K562 (cell line): ENCODE data around the gene KASH5. TPM values are rescaled to one million over a fixed set of nuclear protein-coding genes. Genes with fewer than 3 reads are reported as not detected.

Source experiments
- ATAC-seq: fragments of 200-7000 bp; cut with Tn5 transposase; 3 replicates; pipeline ENCODE4 v1.9.1; 2020; ENCODE audit warnings: moderate library complexity
- BruUV-seq: library from RNA; stranded (reverse); fragments of 400-500 nt; replicated peaks from 2 replicates; lab custom pipeline; 2021; lab: Mats Ljungman, UMichigan
- CTCF ChIA-PET: fragments of 300-600 bp; formaldehyde crosslinking; extraction: SDS; loops from one replicate; lab custom pipeline; 2021; ENCODE audit warnings: low intra/inter-chr PET ratio; lab: Yijun Ruan, JAX
- POLR2A ChIA-PET: fragments of 300-600, 350-650 bp; sonication (Branson Sonifier 250); formaldehyde crosslinking; extraction: SDS; loops from one replicate; lab custom pipeline; 2021; ENCODE audit warnings: antibody characterized with exemption, inconsistent platforms; lab: Yijun Ruan, JAX
- DNase-seq, 4 experiments: peaks; one replicate each; pipeline versions ENCODE4 v3.0.0 to v3.0.0-alpha.2; 2011 to 2018; ENCODE audit warnings: low spot score in 3 of 4, mixed read lengths in 3 of 4; ENCODE audit errors: extremely low read depth in 1 of 4
- FAIRE-seq: peaks from 2 replicates; lab custom pipeline; 2011; peaks lifted over from hg19 to GRCh38; lab: Jason Lieb, UNC
- H2AFZ ChIP-seq: 2 replicates; pipeline ENCODE4 v1.6.0; 2011; ENCODE audit warnings: low read depth, low read length, control low read depth, inconsistent platforms
- H3K27ac ChIP-seq: fragments of 200-600 bp; 3 replicates; pipeline ENCODE4 v1.8.0; 2011; ENCODE audit warnings: low read depth, mild to moderate bottlenecking, control low read depth, inconsistent platforms, low read length, moderate library complexity, mixed read lengths; ENCODE audit errors: extremely low read depth
- H3K27me3 ChIP-seq, 2 experiments: fragments of 300-600 bp in 1 of 2; 2 replicates in 1 of 2; 3 replicates in 1 of 2; pipeline versions ENCODE4 v1.6.0 to v1.8.0; 2011; ENCODE audit warnings: inconsistent platforms in 2 of 2, low read length in 2 of 2, mild to moderate bottlenecking in 1 of 2, mixed read lengths in 1 of 2, moderate library complexity in 1 of 2; ENCODE audit not compliant: control insufficient read depth in 2 of 2, insufficient read depth in 2 of 2
- H3K36me3 ChIP-seq: fragments of 300-600 bp; 3 replicates; pipeline ENCODE4 v1.8.0; 2011; ENCODE audit warnings: mild to moderate bottlenecking, low read length, inconsistent platforms; ENCODE audit not compliant: control insufficient read depth, insufficient read depth
- H3K4me1 ChIP-seq, 2 experiments: fragments of 200-600 bp in 1 of 2; replicated peaks in 1 of 2; 2 replicates in 1 of 2; 3 replicates in 1 of 2; pipeline versions ENCODE4 v1.5.1 to v1.8.0; 2011; ENCODE audit warnings: inconsistent platforms in 2 of 2, low read length in 2 of 2, mild to moderate bottlenecking in 1 of 2, mixed read lengths in 1 of 2, moderate library complexity in 1 of 2; ENCODE audit not compliant: control insufficient read depth in 2 of 2, insufficient read depth in 2 of 2
- H3K4me2 ChIP-seq: 2 replicates; pipeline ENCODE4 v1.6.1; 2011; ENCODE audit warnings: low read length, control low read depth, inconsistent platforms, mixed read lengths; ENCODE audit not compliant: insufficient read depth
- H3K4me3 ChIP-seq: fragments of 200-600 bp; sonication (generic), shearing (Covaris generic); 2 replicates; pipeline ENCODE4 v1.5.1; 2016; ENCODE audit warnings: control low read depth, inconsistent platforms
- H3K79me2 ChIP-seq: fragments of 200-600 bp; 3 replicates; pipeline ENCODE4 v1.8.0; 2011; ENCODE audit warnings: low read length, inconsistent platforms; ENCODE audit not compliant: control insufficient read depth, insufficient read depth
- H3K9ac ChIP-seq, 2 experiments: 2 replicates each; pipeline versions ENCODE4 v1.6.0 to v1.6.1; 2011; ENCODE audit warnings: low read depth in 2 of 2, low read length in 2 of 2, control low read depth in 1 of 2, inconsistent platforms in 1 of 2, mild to moderate bottlenecking in 1 of 2, mixed read lengths in 1 of 2; ENCODE audit not compliant: insufficient read depth in 1 of 2
- H3K9me1 ChIP-seq: one replicate; pipeline ENCODE4 v1.6.0; 2011; ENCODE audit warnings: inconsistent platforms, mild to moderate bottlenecking, low read length, moderate library complexity; ENCODE audit not compliant: control insufficient read depth, insufficient read depth
- H3K9me3 ChIP-seq: replicated peaks from 2 replicates; pipeline ENCODE4 v1.5.1; 2011; ENCODE audit warnings: low read depth, low read length, inconsistent platforms; ENCODE audit not compliant: control insufficient read depth, insufficient read depth
- H4K20me1 ChIP-seq: replicated peaks from 2 replicates; pipeline ENCODE4 v1.6.1; 2011; ENCODE audit warnings: low read length, inconsistent platforms, mixed read lengths; ENCODE audit not compliant: control insufficient read depth, insufficient read depth
- AFF4 ChIP-seq: sonication (generic); formaldehyde crosslinking; IDR thresholded peaks from 2 replicates; pipeline ENCODE4 v1.8.0; 2023; ENCODE audit warnings: mild to moderate bottlenecking, missing genetic modification reagents
- DIDO1 ChIP-seq: fragments of 450-650 bp; IDR thresholded peaks from 2 replicates; pipeline ENCODE4 v1.6.1; 2016; ENCODE audit warnings: low read depth, missing biosample characterization, missing genetic modification characterization
- ERF ChIP-seq: fragments of 450-650 bp; formaldehyde crosslinking; IDR thresholded peaks from 2 replicates; pipeline ENCODE4 v1.4.0; 2020; ENCODE audit warnings: mild to moderate bottlenecking, mixed read lengths
- SMARCC2 ChIP-seq: fragments of 450-650 bp; IDR thresholded peaks from 2 replicates; pipeline ENCODE4 v1.6.1; 2017; ENCODE audit warnings: antibody characterized with exemption, moderate library complexity, mild to moderate bottlenecking, low read depth
- TCFL5 ChIP-seq: fragments of 250-450 bp; sonication (Bioruptor Pico); conservative IDR thresholded peaks from 2 replicates; pipeline ENCODE4 v1.6.1; 2021; ENCODE audit warnings: mild to moderate bottlenecking, moderate library complexity, matching md5 sums
- ZBTB33 ChIP-seq: sonication (generic); formaldehyde crosslinking; IDR thresholded peaks from 2 replicates; pipeline ENCODE4 v1.8.1; 2023; ENCODE audit warnings: mild to moderate bottlenecking, missing genetic modification reagents
- ZNF224 ChIP-seq: sonication (generic); formaldehyde crosslinking; IDR thresholded peaks from 2 replicates; pipeline ENCODE4 v1.8.0; 2022; ENCODE audit warnings: mild to moderate bottlenecking, missing genetic modification reagents
- ZNF445 ChIP-seq: fragments of 250-450 bp; sonication (Bioruptor Pico); IDR thresholded peaks from 2 replicates; pipeline ENCODE4 v1.4.0; 2020; ENCODE audit warnings: low read depth, mild to moderate bottlenecking, moderate library complexity
- WGBS: fragments of 100-300 bp; shearing (Covaris generic); methylation state at CpG from one replicate; pipeline ENCODE4 v1.1.6; 2016; ENCODE audit warnings: low coverage, mixed read lengths; ENCODE audit not compliant: insufficient coverage; ENCODE audit errors: missing lambda C conversion rate; 5-methylcytosine and 5-hydroxymethylcytosine counted together
- in situ Hi-C: fragments of 300-500 bp; cut with MboI; formaldehyde crosslinking; loops from 4 replicates; pipeline ENCODE4 v1.15.0; 2018; ENCODE audit warnings: inconsistent platforms, mixed read lengths
- intact Hi-C: fragments of 100-400 bp; cut with micrococcal nuclease; formaldehyde crosslinking; loops from 2 replicates; pipeline ENCODE4 v1.14.2; 2022
- polyA plus RNA-seq, 8 experiments: library from polyadenylated mRNA; depleted of rRNA in 4 of 8; stranded (reverse) in 5 of 8; unstranded in 3 of 8; fragments of >200 nt; fragmentation: Nextera tagmentation in 2 of 8; fragmentation: Illumina TruSeq in 1 of 8; extraction: Ambion mirVana in 2 of 8; extraction: Trizol in 1 of 8; gene quantifications; 2 replicates each; pipeline versions ENCODE4 v1.2.1 to v1.2.3, GENCODE V29; 2011 to 2014; ENCODE audit warnings: inconsistent platforms in 1 of 8, missing spikeins in 1 of 8
- total RNA-seq, 7 experiments: library from RNA; depleted of rRNA in 6 of 7; stranded (reverse); fragments of >200 nt in 6 of 7; fragmentation: Illumina TruSeq in 2 of 7; extraction: Trizol in 2 of 7; gene quantifications; 2 replicates each; pipeline versions ENCODE4 v1.2.1 to v1.2.3, GENCODE V29; 2011 to 2021; ENCODE audit warnings: low replicate concordance in 1 of 7

Gene KASH5
- total and polyA plus RNA-seq, 9 of the 15 experiments (the other 6 are each of a cell fraction or from before 2014, with no cell fraction given): 0.07 to 0.84 (median 0.34) TPM; not detected in 1

GRCh38 chr19:49461656-49462055 is 73.6 kb downstream of the KASH5 start:
- intact Hi-C loops: no loop called here
- Histone ChIP-seq H3K27ac (no peak overlapping the region), H3K4me2 (no peak overlapping the region), H3K36me3 (peaks cover 50% of the 10 kb centered on the region; the same call in 2 of the 3 replicates), H3K9me3 (no peaks in the 10 kb centered on the region), H3K9me1 (no peaks in the 10 kb centered on the region), H4K20me1 (no peaks in the 10 kb centered on the region), H3K4me1 (peaks cover 0 to 20% of the 10 kb centered on the region in 2 experiments; a peak in 4 of 5 replicates), H3K9ac (no peak overlapping the region), H3K27me3 (no peaks in the 10 kb centered on the region), H2AFZ (no peak overlapping the region), H3K79me2 (0 out of 3 replicates have a peak, but pooled peaks cover 3% of the 10 kb centered on the region), H3K4me3 (no peak overlapping the region)
- no peak for DNase-seq
- in situ Hi-C loops: no loop called here
- WGBS: 97% methylated on average over 11 of the region's 37 CpGs
- no peak for ATAC-seq
- CTCF ChIA-PET: no interaction called here
- POLR2A ChIA-PET: no interaction called here
- TF ChIP-seq ZNF445 (CRISPR knock-in tag) (no peak), ZBTB33 (CRISPR knock-in tag) (peak; percentile 94)
- BruUV-seq: no TSS peak
- no peak for FAIRE-seq

GRCh38 chr19:49462492-49462891 is 74.4 kb downstream of the KASH5 start:
- FAIRE-seq (no peak), DNase-seq (no peak), ATAC-seq (no peak)
- BruUV-seq: no TSS peak
- ChIA-PET CTCF (no interaction called here), POLR2A (no interaction called here)
- Histone ChIP-seq H2AFZ (no peak overlapping the region), H3K9me3 (no peaks in the 10 kb centered on the region), H3K79me2 (0 out of 3 replicates have a peak, but pooled peaks cover 3% of the 10 kb centered on the region), H3K9me1 (no peaks in the 10 kb centered on the region), H3K27me3 (no peaks in the 10 kb centered on the region), H4K20me1 (no peaks in the 10 kb centered on the region), H3K27ac (no peak overlapping the region), H3K4me2 (no peak overlapping the region), H3K9ac (no peak overlapping the region; a peak in 1 of 4 replicates), H3K36me3 (peaks cover 53% of the 10 kb centered on the region; the same call in 2 of the 3 replicates), H3K4me3 (no peak overlapping the region), H3K4me1 (peaks cover 0 to 20% of the 10 kb centered on the region in 2 experiments; a peak in 4 of 5 replicates)
- in situ Hi-C loops (no loop called here), intact Hi-C loops (no loop called here)
- 98% methylated on average over 10 of the region's 12 CpGs for WGBS
- no peak for TF ChIP-seq DIDO1 (tag)
- no peak for TF ChIP-seq SMARCC2
- TF ChIP-seq TCFL5 (CRISPR knock-in tag): no peak
- TF ChIP-seq AFF4 (CRISPR knock-in tag): no peak
- no peak for TF ChIP-seq ZNF224 (CRISPR knock-in tag)
- TF ChIP-seq ERF (CRISPR knock-in tag): no peak
